ENCODE results near the gene PPP2R2B.
A peak's percentile ranks its signal among the peaks of the same experiment; 100 is the strongest.

The PPP2R2B gene

DNA sequence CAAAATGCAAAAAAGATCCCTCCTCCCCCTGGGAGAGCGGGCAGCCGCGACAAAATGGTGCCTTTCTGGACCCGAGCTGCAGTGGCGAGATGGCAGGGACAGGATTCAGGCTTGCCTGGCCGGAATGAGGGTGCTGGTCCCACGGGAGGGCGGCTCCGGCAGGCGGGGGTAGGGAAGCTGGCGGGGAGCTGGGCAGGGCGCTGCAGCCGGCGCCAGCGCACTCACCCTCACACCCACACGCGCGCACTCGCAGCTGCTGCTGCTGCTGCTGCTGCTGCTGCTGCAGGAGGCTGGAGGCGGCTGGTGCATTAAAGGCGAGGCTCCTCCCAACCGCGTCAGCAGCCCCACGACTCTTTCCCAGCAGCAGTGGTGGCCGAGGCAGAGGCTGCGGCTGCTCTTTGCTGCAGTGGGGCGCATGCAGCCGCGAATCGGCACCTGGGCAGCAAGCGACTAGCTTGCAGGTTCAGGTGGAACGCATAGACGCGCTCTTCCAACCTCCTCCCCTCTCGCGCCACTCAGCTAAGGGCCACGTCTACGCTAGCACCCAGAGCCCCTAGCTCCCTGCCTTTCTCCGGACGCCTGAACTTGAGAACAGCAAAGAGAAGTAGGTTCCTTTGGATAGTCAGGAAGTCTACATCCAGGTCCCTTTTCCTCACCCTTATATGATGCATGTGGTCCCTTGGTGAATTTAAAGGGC is at the start of gene PPP2R2B:
TSS of gene PPP2R2B (minus strand) at position 282 of the 697 bp plus-strand sequence.
- peak; percentile 14 for DNase-seq

DNA sequence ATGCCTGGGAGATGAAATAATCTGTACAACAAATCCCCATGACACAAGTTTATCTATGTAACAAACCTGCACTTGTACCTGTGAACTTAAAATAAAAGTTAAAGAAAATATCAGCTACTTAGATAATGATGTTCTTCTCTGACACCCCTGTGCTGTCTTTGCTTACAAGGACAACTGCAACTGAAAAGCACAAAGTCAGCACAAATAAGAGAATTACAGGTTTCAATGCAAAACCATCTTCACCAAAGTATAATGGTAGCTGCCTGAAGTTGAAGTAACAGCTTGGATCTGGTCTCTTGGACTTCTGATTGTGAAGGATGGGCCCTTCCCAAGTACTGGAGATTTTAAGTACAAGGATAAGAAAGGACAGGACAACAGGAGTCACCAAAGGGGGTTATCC is 45.6 kb upstream of the PPP2R2B start:
- DNase-seq: no peak

DNA sequence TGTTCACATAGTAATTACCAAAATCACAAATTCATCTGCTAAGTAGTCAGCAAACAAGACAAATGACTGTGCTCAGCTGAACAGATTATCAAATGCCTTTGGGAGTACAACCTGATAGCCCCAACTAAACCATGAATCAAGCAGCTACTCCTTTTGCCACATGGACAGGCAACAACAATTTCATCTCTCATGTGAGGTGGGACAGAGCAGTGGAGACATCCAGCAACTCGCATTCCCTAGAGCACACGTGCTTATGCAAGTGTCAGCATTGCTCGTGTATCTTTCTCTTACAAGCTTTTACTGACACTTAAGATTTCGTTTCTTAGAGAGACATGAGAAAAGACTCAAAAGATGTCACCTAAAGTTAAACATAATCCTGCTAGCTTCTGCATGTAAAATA is 42.7 kb upstream of the PPP2R2B start:
- no peak for DNase-seq

DNA sequence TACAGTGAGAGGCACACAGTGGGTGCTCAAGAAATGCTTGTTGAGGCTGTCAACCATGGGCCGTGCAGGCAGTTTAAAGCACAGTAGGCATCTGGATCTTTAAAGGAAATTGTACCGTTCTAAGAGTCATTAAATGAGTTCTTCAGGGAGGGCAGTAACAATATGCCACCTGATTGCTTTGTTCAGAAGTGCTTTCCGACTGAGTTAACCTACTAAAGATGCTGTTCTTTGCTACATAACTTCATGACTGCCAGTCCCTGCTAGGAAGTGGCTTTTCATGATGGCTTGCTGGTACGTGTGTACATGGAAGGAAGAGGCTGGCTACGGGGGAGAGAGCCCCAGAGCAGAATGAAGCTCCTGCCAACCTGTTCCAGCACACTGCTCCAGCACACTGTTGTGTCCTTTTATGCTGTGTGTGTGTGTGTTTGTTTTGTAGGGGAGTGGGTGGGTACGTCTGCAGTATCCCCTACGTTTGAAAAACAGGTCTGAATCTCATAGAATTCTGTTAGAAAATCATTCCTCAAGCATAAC is 41.9 kb upstream of the PPP2R2B start:
- DNase-seq: no peak

DNA sequence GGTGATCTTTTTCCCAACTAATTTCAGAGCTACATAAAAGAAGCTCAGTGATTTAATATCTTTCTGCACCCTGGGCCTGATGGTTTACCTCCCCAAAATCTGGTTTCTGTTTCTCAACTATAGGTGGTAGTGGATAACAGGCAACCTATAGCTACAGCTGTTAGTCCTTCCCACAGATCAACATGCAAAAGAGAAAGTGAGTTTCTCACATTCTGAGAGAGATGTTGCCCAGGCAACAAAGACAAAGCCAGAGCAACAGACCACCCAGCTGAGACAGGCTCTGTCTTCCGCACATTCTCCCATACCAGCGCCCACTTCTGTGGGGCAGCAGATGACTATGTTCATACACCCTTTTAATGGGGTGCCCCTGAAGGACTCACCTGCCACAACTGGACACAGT is 40.7 kb upstream of the PPP2R2B start:
- DNase-seq: no peak

DNA sequence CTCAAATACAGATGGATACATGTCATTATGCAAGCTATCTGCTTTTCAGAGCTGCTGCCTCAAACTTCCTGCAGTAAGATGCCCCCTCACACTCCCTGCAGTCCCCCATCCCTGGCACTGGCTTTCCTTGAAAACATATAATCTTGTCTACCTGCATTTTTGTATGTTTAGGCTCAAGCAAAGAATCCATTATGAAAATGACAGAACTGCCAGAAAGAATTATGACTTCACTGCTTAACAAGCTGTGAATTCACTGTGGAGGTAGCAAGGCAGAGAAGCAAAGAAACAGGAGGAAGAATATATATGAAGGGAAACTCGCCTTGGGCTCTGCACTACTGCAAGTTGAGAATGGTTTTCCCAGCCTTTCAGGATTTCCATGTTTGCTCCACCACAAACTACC is 39.4 kb upstream of the PPP2R2B start:
- no peak for DNase-seq

DNA sequence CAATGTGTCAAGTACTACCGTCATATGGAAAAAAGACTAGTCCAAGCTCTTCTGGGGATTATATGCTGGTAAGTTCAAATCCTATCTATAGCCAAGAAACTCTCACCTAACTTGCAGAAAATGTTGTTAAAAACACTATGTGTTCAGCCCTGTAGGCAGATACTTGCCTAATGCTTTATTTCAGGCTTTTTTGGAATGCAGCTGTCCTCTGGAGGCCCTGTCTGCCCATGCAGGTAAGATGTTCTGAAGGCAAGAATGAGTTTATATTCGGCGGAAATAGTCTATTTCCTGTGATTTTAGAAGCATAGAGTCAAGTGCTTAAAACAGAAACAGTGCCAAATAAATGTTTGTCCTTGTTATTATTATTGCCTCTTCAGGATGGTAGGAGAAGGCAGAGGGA is 34.3 kb upstream of the PPP2R2B start:
- DNase-seq: no peak

DNA sequence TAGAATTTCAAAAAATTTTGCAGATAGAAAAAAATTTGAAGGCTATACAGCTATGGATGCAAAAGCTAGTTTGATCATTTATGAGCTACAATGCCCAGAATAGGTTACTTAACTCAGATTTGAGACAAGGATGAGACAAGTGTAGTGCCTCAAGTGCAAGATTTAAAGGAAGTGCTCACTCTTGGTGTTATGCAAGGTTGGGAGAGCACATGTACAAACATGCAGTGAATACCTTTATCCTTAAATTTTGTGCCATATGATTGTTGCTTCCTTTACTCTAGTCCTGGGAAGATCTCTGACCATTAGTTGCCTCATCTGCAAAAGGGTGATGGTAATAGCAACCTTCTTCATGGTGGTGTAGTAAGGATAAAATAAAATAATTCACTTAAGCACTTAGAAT is 31.7 kb upstream of the PPP2R2B start:
- DNase-seq: no peak

DNA sequence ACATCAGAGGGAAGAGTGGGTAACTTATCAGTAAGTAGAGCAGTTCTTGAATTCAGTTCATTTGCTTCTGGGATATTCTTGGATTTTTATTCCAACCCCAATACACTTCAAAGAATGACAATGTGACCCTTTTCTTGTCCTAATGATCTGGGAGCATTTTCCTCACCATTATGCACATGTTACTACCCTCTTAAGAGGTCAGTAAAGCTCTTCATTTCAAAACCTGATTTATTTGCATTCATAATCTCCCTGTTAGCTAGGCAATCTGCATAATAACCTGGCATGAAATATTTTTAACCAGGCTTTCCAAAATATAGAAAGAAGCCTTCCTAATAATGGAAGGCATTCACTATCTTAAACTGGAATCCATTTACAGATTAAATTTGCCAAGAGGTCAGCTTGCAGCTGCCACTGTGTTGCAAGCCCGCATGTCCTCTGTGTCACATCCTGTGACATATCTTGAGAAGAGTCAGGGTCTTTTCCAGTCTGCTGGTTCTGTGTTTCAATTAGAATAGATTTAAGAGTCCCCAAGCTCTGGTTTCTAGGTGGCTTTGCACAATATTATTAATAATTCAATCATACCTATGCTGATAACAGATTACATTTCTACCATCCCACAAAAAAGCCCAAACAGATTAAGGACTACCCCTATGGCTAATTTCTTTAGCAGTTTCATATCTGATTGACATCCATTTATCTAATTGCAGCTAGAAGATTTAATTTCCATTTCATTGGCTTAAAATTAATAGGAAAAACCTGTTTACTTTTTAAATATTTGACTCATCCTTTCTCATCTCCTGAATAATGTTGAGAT is 30.9 kb upstream of the PPP2R2B start:
- no peak for DNase-seq

DNA sequence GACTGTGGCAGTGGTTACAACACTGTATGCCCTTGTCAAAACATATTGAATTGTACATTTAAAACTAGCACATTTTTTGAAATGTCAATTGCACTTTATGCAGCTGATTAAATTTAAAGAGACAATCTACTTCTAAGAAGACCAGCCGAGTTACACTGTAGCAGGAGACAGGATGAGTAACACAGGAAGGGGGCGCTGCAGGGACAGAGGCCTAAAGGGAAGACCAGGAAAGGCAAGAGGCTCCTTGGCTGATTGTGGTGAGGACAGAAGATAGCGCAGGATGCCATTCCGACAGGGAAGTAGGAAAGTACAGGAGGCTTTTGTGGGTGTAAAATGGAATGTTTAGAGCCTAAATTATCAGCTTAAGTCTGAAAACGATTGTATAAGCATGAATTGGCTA is 28.2 kb upstream of the PPP2R2B start:
- no peak for DNase-seq

DNA sequence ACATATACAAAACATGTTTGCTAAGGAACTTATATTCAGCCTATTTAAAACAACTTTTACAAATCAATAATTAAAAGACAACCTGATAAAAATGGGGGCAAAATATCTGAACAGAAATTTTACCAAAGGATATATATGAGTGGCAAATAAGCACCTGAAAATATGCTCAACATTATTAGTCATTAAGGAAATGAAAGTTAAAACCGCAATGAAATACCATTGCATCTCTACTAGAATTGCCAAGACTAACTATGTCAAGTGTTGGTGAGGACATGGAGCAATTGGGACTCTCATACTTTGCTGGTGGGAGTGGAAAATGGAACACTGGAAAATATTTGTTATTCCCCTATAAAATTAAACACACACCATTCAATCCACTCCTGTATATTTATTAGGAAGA is 26.3 kb upstream of the PPP2R2B start:
- no peak for DNase-seq

DNA sequence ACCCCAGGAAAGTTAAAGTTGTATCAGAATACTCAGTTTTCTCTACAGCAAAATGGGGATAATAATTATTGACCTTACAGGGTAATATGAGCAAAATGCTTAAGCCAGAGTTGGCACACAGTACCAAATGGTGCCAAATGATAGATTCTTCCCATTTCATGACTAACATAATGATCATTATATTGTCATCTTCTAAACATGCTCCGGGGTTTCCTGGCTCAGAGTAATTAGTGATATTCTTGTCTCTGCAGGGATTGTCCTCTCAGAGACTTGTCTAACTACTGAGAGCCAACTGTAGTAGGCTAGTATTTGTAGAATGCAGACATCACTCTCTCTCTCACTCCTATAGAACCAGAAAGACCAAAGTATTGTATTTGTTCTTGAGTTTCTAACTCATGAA is 25.2 kb upstream of the PPP2R2B start:
- DNase-seq: no peak

DNA sequence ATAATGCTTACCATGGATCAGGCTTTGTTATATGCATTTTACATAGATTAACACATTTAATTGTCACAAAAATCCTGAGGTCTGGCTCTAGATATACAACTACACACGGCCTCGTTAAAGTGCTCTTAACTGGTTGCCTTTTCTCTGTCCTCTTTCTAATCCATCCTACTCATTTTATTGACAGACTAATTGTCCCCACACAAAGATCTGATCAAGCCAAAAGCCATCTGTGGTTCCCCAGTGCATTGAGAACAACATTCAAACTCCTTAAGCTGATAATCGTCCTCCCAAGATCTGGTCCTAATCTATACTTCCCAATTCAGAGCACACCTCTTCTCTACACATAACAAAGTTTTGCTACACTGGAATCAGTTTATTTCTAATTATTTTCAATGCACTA is 23.9 kb upstream of the PPP2R2B start:
- no peak for DNase-seq

DNA sequence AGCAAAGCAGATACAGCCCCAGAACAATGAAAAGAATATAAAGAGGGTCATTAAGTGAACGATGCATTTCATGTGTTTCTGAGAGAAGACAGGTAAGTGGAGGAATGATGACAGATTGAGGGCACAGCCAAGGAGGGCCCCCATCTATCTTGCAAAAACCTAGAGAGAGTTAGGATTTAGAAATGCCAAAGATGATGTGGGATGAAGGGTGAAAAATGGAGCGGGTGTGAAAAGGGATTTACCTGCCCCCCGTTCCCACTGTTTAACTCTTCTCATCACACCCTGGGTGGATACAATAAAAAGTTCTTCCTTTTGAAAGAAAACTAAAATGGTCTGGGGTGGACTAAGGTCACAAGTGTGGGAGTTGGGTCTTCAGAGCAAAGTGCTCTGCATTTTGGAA is 18.5 kb upstream of the PPP2R2B start:
- DNase-seq: no peak

DNA sequence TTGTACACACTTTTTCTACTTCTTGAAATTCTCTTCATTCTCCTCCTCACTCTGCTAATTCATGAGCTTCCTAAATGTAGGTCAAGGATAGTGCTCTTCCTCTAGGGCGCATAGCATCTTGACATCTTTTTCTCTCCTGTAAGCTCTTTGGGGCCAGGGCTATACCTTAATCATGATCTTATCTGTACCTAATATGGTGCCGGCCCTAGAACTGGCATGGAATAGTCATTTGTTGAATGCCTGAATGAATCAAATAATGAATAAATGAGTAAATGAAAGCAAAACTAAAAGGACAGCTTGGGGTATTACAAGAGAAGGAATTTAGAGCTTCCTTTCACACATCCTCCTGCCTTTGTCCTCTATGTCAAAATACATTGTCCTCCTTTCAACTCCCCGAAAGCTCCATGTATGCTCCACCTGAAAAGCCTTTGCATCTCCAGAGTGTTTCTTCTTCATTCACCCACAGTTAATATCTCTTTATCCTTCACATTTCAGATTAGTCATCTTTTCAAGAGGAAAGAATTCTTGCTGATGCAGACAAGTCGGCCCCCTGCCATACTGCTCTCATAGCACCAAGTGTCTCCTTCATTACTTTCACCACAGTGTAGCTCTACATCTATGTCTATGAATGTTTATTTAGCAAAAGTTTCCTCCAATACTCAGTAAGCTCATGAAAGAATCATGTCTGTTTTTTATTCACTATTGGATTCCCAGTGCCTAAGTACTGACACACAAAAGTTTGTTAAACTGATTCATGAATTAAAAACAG is 16.4 kb upstream of the PPP2R2B start:
- DNase-seq: no peak

DNA sequence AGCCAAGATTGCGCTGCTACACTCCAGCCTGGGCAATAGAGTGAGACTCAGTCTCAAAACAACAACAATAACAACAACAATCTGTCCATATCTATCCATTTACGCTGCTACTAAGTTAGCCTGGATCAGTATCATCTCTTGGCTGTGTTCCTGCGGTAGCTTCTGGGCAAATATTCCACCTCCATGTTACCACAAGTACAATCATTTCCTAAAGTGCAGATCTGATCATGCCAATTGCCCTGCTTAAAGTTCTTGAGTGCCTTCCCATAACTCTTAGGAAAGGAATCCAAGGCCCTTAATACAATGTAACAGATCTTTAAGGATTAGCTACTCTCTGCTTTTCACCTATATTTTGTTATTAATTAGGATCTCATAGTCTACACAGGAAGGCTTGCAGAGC is 15.4 kb upstream of the PPP2R2B start:
- no peak for DNase-seq

DNA sequence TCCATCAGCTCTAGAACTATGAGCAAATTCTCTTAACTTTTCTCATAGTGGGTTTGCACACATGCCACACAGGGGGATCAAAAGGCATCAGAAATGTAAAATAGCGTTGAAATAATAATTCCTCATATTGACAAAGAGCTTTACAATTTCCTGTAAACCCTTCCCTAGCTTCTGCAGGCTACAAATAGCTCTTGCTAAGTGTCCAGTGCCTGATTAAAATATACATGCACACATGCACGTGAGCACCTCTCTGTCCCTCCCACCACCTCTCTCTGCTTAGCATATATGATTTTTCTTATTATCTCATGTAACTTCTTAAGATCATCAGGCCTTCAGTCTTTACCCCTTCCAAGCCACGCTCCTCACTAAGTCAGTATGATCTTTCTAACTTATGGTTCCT is 13.7 kb upstream of the PPP2R2B start:
- DNase-seq: no peak

DNA sequence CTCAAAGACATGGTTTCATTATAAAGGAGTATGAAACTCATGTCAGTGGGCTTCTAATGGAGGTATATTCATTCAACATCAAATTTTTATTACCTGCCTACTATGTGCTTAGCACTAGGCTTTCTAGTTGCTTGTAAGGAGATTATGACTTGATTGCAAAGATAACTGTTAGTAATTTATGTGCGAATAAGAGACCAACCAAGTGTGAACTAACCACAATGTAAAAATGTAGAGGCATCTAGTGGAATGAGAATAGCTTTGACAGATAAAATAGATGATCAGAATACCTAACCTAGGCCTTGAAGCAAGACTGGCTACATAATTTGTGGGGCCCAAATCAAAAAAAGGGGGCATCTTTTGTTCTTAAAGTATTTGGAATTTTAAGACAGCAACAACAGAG is 13.0 kb upstream of the PPP2R2B start:
- DNase-seq: no peak

DNA sequence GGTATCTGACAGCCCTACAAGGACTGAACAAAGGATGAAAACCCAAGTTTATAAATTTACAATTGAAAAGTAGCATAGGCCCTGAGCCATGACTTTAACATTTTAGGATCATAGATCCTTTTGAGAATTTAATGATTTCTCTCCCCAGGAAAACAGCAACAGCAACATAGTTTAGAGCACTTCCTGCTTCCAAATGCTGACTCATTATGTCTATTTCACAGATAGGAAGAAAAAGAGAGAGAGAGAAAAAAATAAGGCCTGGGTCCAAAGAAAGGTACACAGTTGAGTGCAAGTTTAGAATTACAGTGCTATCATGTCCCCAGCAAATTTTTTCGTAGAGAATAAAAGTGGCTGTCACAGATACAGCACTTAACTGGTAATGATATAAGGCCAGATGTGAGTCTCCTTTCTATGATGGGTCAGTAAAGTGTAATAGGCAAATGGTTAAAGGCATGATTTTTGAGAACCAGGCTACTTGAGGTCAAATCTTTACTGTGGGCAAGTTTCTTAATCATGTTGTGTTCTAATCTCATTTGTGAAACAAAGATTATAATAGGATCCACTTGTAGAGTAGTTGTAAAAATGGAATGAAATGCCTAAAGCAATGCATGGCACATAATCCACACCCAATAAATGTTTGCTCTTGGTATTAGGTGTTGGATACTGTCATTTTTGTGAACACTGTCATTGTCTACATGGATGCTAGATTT is 12.3 kb upstream of the PPP2R2B start:
- DNase-seq: peak; percentile 6

DNA sequence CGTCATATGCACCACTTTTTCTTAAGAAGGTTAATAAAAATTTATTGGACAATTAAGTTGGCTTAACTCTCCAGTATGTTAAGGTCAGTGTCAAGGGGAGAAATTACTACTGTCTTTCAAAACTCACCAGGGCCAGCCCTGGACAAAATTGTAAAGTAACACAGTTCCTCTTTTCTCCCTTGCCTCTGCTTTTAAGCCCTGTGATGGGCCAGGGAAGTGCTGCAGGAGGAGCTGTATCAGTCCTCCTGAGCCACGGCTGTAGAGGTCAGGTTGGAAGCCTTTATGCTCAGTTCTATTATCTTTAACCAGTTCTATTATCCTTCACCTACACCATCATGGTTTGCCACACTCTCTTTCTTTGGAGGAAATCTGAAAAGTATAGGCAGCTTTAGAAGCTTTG is 11.5 kb upstream of the PPP2R2B start:
- DNase-seq: peak; percentile 28

DNA sequence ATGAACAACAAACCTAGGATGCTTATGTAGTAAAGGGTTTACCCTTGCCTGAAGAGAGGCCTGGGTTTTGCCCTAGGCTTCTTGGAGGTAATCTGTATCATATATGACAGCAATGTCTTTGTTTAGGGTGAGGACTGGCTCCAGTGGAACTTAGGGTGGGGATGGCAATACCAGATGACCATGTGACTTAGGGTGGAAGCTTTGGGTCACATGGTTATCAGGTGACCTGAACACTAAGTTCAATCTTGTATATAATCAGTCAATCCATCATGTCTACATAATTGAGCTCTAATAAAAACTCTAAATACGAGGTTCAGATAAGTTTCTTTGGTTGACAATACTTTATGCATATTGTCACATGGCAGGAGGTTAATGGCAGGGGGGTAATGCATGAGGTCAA is 10.6 kb upstream of the PPP2R2B start:
- no peak for DNase-seq

DNA sequence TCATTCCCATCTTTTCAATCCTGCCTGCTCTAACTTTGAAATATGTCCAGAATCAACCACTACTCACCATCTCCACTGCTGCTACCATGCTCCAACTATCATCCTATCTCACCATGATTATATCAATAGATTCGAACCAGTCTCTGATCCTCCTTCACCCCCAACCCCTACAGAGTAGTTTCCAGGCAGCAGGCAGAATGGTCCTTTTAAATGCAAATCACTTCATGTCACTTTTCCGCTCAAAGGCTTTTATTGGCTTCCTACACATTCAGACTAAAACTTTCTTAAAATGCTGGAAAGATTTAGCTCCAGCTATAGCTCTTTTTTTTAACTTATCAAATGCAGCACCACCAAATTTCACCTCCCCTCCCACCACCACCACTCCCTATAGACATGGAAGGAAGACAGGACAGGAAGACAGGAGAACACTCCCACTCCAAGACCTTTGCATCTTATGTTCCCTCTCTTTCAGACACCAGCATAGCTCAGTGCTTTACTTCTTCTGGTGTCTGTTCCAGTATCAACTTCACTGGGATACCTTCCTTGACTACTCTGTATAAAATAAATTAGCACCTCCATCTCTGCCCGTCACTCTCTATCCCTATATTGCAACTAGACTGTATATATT is 9.9 kb upstream of the PPP2R2B start:
- DNase-seq: no peak

Data from inflammatory macrophage treated with lipopolysaccharide for 4 hours (primary cell).